A673 (cell line): ENCODE results near the gene NOC4L. TPM values are rescaled to one million over a fixed set of nuclear protein-coding genes. Genes with fewer than 3 reads are reported as not detected.

Source experiments
- BruUV-seq: library from RNA; stranded (reverse); fragments of 400-500 nt; replicated peaks from 2 replicates; lab custom pipeline; 2021; lab: Mats Ljungman, UMichigan
- CTCF ChIA-PET: fragments of 300-600 bp; sonication (Branson Sonifier 250); formaldehyde crosslinking; loops from one replicate; lab custom pipeline; 2022; ENCODE audit warnings: antibody characterized with exemption; lab: Charles Lee
- POLR2A ChIA-PET: fragments of 300-600 bp; sonication (Branson Sonifier 250); formaldehyde crosslinking; loops from one replicate; lab custom pipeline; 2022; ENCODE audit warnings: antibody characterized with exemption; ENCODE audit not compliant: low non-redundant PET; lab: Charles Lee
- DNase-seq: peaks from one replicate; pipeline ENCODE4 v3.0.0-alpha.2; 2015; ENCODE audit warnings: low spot score
- H3K27ac ChIP-seq: fragments of 200-600 bp; sonication (generic); 2 replicates; pipeline ENCODE4 v1.5.1; 2016; ENCODE audit warnings: mixed run types, low read depth, mild to moderate bottlenecking, mixed read lengths, antibody characterized with exemption, low read length; ENCODE audit not compliant: poor library complexity, severe bottlenecking
- H3K27me3 ChIP-seq: fragments of 200-600 bp; sonication (generic); replicated peaks from 2 replicates; pipeline ENCODE4 v1.6.1; 2017; ENCODE audit warnings: mixed run types, low read depth, mild to moderate bottlenecking, mixed read lengths, antibody characterized with exemption, low read length; ENCODE audit not compliant: insufficient read depth, poor library complexity
- H3K36me3 ChIP-seq: fragments of 200-600 bp; sonication (generic); 2 replicates; pipeline ENCODE4 v1.6.1; 2016; ENCODE audit warnings: mixed run types, mild to moderate bottlenecking, mixed read lengths, antibody characterized with exemption, low read length; ENCODE audit not compliant: insufficient read depth, poor library complexity, severe bottlenecking
- H3K4me1 ChIP-seq: fragments of 200-600 bp; sonication (generic); 2 replicates; pipeline ENCODE4 v1.6.1; 2017; ENCODE audit warnings: mixed run types, mild to moderate bottlenecking, mixed read lengths, antibody characterized with exemption, low read length; ENCODE audit not compliant: insufficient read depth, poor library complexity, severe bottlenecking
- H3K4me3 ChIP-seq: fragments of 200-600 bp; sonication (generic); 2 replicates; pipeline ENCODE4 v1.5.1; 2016; ENCODE audit warnings: low read depth, mixed run types, mild to moderate bottlenecking, mixed read lengths, low read length; ENCODE audit not compliant: poor library complexity, severe bottlenecking
- H3K9me3 ChIP-seq: fragments of 200-600 bp; sonication (generic); 2 replicates; pipeline ENCODE4 v1.6.1; 2016; ENCODE audit warnings: mixed run types, low read depth, mild to moderate bottlenecking, mixed read lengths, antibody characterized with exemption, low read length; ENCODE audit not compliant: poor library complexity, severe bottlenecking
- CTCF ChIP-seq: fragments of 300-800, 200-600 bp; sonication (generic); conservative IDR thresholded peaks from 2 replicates; pipeline ENCODE4 v1.5.1; 2017; ENCODE audit warnings: low read depth, mild to moderate bottlenecking, antibody characterized with exemption, low read length, moderate library complexity, mixed read lengths
- EZH2 ChIP-seq: fragments of 200-600 bp; sonication (generic); IDR thresholded peaks from 2 replicates; pipeline ENCODE4 v1.6.1; 2017; ENCODE audit warnings: borderline replicate concordance, low read depth, mild to moderate bottlenecking, mixed read lengths, antibody characterized with exemption, low read length; ENCODE audit not compliant: poor library complexity, severe bottlenecking
- intact Hi-C: fragments of 100-400 bp; cut with micrococcal nuclease; formaldehyde crosslinking; loops from one replicate; pipeline ENCODE4 v1.10.0; 2022; ENCODE audit not compliant: unreplicated experiment
- total RNA-seq: library from RNA; stranded (reverse); gene quantifications from 2 replicates; pipeline ENCODE4 v1.2.3, GENCODE V29; 2021

The NOC4L gene
- total RNA-seq, 1 experiment from 2014 or later = 46.9 TPM

- Histone ChIP-seq H3K36me3 (no peaks in the 10 kb centered on the region), H3K4me1 (no peaks in the 10 kb centered on the region), H3K9me3 (no peaks in the 10 kb centered on the region), H3K27me3 (no peaks in the 10 kb centered on the region), H3K27ac (no peak overlapping the region), H3K4me3 (no peak overlapping the region)
- no peak for DNase-seq
- intact Hi-C loops = no loop called here
- BruUV-seq = no TSS peak
- ChIA-PET CTCF (no interaction called here), POLR2A (no interaction called here)
- no peak for TF ChIP-seq EZH2
- TF ChIP-seq CTCF = no peak
Measured at GRCh38 chr12:132103542-132104308, 40.5 kb upstream of the NOC4L start.

- intact Hi-C loops = no loop called here
- POLR2A ChIA-PET = no interaction called here
- H3K36me3 ChIP-seq = peaks cover 4% of the 10 kb centered on the region
Measured at GRCh38 chr12:132105467-132105866, 38.8 kb upstream of the NOC4L start.

GRCh38 chr12:132106921-132107320, 37.3 kb upstream of the NOC4L start:
- DNase-seq = no peak
- CTCF ChIA-PET = no interaction called here
- no peak overlapping the region for H3K4me3 ChIP-seq
- H3K4me1 ChIP-seq = no peaks in the 10 kb centered on the region
- no peak overlapping the region for H3K27ac ChIP-seq
- no TSS peak for BruUV-seq
- POLR2A ChIA-PET = no interaction called here
- H3K9me3 ChIP-seq = no peaks in the 10 kb centered on the region
- H3K36me3 ChIP-seq = peaks cover 4% of the 10 kb centered on the region
- no peak for TF ChIP-seq EZH2
- no peak for TF ChIP-seq CTCF
- intact Hi-C loops = no loop called here
- H3K27me3 ChIP-seq = no peaks in the 10 kb centered on the region

More at GRCh38 chr12:132105467-132105866, 38.8 kb upstream of the NOC4L start:
- Histone ChIP-seq H3K27ac (no peak overlapping the region), H3K4me1 (no peaks in the 10 kb centered on the region), H3K27me3 (no peaks in the 10 kb centered on the region), H3K4me3 (no peak overlapping the region), H3K9me3 (no peaks in the 10 kb centered on the region)
- DNase-seq = no peak
- CTCF ChIA-PET = no interaction called here
- BruUV-seq = no TSS peak
- TF ChIP-seq CTCF = no peak
- TF ChIP-seq EZH2 = no peak
